Measurements from ENCODE around the gene GDF15.

GRCh38 chr19:18357041-18357440 is 28.9 kb upstream of the GDF15 start:
- TF ChIP-seq CTCF (IDR thresholded peaks at IDR 0.05) (no peak), EP300 (IDR thresholded peaks at IDR 0.05; ENCODE audit: low read depth) (no peak), POLR2A (IDR thresholded peaks at IDR 0.05) (no peak), POLR2AphosphoS5 (IDR thresholded peaks at IDR 0.05) (no peak)

Measured in transverse colon (tissue), 4 donors.